EL (cell line): Measurements from ENCODE around the gene CBLN3.
"Not testable (repeated sequence)": the region's sequence is repeated elsewhere in the genome, so short reads cannot be mapped to it uniquely, and the experiment has no call there.

Experiments
- DNase-seq: peaks from one replicate; pipeline ENCODE4 v3.0.0-alpha.2; 2016

Gene CBLN3

GRCh38 chr14:24399999-24400718 is 29.3 kb downstream of the CBLN3 start:
- no peak for DNase-seq

GRCh38 chr14:24399447-24399822 is 30.0 kb downstream of the CBLN3 start:
- no peak for DNase-seq

GRCh38 chr14:24398653-24399446 is 30.6 kb downstream of the CBLN3 start, which contains the start of gene NYNRIN:
Gene NYNRIN (plus strand): TSS chr14:24399003. CDS start chr14:24399247, 244 bp downstream.
- DNase-seq = peak; percentile 53

DNA sequence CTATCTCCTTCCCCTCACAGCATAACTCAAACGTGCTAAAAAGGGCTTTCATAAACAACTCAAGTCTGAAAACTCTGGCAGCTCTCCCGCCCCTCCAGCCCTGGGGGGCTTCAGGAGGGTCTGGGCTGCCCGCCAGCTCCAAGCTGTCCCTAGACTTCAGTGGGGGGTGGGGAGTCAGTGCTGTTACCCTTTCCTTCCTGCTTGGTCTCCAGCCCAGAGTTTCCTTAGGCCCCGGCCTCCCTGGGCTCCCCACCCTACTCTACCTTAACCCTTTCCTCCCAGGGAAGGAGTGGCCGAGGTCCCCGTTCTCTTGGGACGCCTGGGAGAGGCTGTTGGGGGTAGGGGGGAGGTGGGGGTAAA is 31.2 kb downstream of the CBLN3 start:
- DNase-seq = no peak

DNA sequence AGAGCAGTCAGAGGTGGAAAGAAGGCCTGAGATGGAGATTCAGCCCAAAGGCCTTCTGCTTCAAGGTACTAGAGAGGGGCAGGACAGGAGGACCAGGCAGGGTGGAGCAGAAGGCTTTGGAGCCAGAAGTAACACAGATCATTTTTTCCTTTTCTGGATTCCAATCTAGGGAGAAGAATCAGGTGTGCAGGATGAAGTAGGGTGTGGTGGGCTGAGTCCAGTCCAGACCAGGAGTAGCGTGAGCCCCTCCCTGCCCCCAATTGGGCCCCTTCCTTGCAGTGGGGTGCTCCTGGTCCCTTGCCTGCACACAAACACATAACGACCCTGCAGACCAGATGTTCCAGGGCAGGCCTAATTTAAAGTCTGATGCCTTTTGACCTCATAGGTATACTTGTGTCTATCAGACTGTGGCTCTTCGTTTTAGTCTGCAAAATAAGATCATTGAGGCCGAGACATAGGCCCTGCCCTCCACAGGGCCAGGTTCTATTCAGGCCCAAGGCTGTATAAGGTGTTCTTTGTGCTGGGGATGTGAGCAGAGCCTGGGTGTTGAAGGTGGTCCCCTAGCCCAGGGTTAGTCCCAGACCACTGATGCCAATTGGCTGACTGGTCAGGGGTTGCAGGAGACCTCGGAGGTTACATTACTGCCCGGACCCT is 31.7 kb downstream of the CBLN3 start:
- no peak for DNase-seq

DNA sequence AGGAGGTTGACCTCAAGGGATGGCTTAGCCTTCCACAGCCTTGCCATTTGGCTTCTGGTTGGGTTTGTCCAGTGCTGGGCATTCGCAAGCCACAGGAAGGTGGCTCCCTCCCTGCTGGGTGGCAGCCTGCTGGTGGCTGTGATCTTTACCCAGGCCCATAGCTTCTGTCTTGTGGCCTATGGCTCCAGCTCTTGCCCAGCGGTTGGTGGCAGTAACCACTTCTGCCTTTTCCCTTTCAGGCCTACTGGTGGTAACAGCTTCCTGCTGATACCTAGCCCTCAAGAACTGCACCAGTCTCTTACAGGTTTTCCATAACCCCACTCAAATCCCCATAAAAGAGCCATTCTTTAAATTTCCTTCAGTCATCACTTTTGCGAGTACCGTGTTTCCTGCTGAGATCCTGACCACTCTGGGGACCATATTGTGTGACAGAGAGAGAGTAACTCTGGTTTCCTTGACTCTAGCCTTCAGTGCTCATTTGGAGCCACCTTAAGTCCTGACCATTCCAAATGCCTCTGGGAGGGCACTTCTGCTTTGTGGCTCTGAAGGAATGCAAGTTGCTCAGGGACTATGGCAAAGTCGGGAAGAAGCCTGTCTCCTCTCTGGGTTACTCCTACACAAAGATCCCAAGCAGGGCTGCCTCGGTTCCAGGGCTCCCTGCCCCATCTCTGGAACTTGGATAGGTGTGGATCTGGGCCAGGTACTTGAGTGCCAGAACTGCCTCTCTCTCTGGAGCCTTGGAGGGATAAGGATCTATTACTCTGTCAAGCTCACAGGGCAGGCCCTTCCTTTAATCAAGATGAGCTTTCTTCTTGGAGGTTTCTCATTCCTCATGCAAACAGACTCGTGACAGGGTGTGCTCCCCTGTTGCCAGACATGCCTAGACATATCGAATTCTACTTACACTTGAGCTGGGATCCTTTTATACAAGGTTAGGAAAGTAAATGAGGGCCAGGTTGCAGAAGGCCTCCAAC is 33.6 kb downstream of the CBLN3 start:
- DNase-seq = no peak

- no peak for DNase-seq
These were observed 35.2 kb downstream of the CBLN3 start for GRCh38 chr14:24394275-24394674.

- peak; percentile 69 for DNase-seq
These were observed 37.0 kb downstream of the CBLN3 start for GRCh38 chr14:24392325-24393091.

- DNase-seq = no peak
These were observed 38.6 kb downstream of the CBLN3 start for GRCh38 chr14:24390701-24391468.

DNA sequence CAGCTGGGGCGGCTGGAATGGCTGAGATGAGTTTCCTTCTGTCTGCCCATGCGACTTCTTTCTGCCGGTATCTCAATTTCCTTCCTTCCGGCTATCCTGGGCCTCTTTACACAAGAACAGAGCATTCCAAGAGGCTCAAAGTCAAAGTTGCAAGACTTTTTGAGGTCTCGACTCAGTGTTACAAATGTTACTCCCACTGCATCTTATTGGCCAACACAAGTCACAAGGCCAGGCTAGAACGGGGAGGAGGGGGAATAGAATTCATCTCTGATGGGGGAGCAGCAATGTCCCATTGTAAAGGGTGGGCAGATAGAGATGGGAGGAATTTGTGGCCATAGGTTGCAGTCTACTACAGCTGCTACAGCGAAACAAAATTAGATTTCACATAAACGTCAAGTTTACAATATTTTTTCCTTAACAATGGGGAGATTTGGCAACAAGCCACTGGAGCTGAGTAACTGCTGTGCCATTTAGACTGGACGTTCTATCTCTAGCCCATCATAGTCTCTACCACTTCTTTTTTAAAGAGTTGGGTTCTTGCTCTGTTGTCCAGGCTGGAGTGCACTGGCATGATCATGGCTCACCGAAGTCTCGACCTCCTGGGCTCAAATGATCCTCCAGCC is 40.1 kb downstream of the CBLN3 start:
- DNase-seq = peak; percentile 31

DNA sequence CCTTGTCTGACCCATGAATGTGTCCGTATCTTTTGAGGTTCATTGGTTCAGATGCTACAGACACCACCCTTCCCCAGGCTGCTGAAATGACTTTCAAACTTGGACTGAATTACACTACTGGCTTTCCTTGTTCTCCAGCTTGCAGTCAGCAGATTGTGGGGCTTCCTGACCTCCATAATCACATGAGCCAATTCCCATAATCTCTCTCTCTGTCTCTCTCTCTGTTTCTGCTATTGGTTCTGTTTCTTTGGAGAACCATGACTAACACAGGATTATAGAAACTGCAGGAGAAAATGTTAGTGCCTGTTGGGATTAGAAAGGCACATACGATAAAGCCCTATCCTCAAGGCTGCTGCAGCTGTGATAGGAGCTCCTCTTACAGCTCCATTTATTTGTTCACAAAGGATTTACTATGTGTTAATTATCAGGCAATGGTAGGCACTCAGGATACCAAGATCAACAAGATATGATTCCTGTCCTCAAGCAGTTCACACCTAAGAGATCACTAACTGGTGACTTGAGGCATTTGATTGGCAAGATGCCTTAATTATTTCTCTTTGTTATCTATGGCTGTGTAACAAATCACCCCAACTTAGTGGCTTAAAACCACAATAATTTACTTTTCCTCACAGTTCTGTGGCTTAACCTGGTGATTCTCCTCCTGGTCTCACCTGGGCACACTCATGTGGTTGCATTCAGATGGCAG is 40.8 kb downstream of the CBLN3 start:
- DNase-seq = no peak

GRCh38 chr14:24387579-24387978 is 41.9 kb downstream of the CBLN3 start:
- not testable (repeated sequence) for DNase-seq

- no peak for DNase-seq
These were observed 42.5 kb downstream of the CBLN3 start for GRCh38 chr14:24387009-24387345.

DNA sequence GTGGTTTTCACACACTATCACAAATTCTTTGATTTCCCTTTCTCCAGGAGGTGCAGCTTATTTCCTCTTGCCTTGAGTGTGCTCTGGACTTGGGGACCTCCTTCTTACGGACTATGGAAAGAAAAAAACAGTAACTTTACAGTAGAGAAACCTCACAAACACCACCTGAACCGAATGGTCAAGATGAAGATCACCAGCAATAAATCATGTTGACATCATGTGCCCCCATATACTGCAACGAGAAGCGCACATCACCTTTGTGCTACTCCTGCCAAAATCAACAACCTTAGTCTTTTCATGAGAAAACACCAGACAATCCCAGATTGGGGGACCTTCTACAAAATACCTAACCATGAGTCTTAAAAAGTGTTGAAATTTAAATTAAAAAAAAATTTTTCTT is 43.9 kb downstream of the CBLN3 start:
- no peak for DNase-seq

- DNase-seq = no peak
These were observed 45.3 kb downstream of the CBLN3 start for GRCh38 chr14:24384169-24384568.

DNA sequence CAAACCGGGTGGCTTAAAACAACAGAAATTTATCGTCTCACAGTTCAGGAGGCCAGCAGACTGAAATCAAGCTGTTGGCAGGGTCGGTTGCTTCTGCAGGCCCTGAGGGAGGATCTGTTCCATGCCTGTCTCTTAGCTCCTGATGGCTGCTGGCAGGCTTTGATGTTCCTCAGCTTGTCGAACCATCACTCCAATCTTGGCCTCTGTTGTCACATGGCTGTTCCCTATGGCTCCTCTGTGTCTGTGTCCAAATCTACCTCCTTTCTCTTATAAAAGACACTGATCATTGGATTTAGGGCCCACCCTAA is 47.5 kb downstream of the CBLN3 start:
- DNase-seq = no peak

DNA sequence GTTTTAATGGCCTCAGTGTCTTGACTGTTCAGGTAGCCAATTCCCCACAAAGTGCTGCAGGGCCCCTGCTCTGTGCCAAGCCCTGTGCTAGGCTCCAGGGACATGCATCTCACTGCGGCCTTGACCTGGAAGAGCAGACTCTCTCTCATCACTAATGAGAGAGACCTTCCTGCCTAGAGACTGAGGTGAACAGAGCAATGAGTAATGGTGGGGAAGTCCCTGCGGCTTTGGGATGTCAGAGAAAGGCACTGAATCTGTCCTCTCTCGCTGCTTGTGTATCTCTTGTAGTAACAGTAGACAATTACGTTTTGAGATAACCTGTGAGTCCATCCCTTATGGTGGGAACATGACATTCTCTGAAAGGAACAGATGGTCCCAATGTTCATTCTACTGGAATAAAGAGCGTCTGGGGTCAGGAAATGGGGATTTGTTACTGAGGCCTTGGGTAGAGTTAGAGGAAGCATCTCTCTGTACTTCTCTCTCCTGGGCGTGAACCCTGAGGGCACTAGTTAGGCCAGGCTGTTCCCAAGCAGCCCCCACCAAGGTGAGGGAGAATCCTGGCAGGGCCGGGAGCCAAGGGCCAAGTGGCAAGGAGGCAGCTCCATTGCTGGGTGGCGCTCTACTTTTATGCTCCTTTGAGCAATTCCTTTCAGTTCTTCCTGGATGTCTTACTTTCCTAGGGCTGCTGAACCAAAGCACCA is 48.0 kb downstream of the CBLN3 start:
- DNase-seq = no peak

- DNase-seq = no peak
These were observed 49.3 kb downstream of the CBLN3 start for GRCh38 chr14:24379907-24380730.
